Endodermal cell (in vitro differentiated cells): ENCODE measurements around the gene CECR2. TPM values are rescaled to one million over a fixed set of nuclear protein-coding genes. Genes with fewer than 3 reads are reported as not detected.

Experiments
- DNase-seq: peaks from one replicate; pipeline ENCODE4 v3.0.0-alpha.2; 2017
- H3K27ac ChIP-seq: 2 replicates; pipeline ENCODE4 v1.5.1; 2013; ENCODE audit warnings: mild to moderate bottlenecking, low read depth, low read length, moderate library complexity
- H3K27me3 ChIP-seq: 2 replicates; pipeline ENCODE4 v1.6.1; 2013; ENCODE audit warnings: mild to moderate bottlenecking, low read length, moderate library complexity; ENCODE audit not compliant: insufficient read depth, control insufficient read depth, poor library complexity, severe bottlenecking
- H3K36me3 ChIP-seq: 2 replicates; pipeline ENCODE4 v1.7.0; 2013; ENCODE audit warnings: mild to moderate bottlenecking, low read length, moderate library complexity; ENCODE audit not compliant: control insufficient read depth, insufficient read depth
- H3K4me1 ChIP-seq: one replicate; pipeline ENCODE4 v1.7.0; 2013; ENCODE audit warnings: low read length; ENCODE audit not compliant: control insufficient read depth, insufficient read depth
- H3K4me3 ChIP-seq: 2 replicates; pipeline ENCODE4 v1.5.1; 2013; ENCODE audit warnings: mild to moderate bottlenecking, low read length, moderate library complexity
- H3K9ac ChIP-seq: 2 replicates; pipeline ENCODE4 v1.6.1; 2013; ENCODE audit warnings: mild to moderate bottlenecking, low read length, moderate library complexity; ENCODE audit not compliant: poor library complexity, severe bottlenecking; ENCODE audit errors: extremely low read depth
- H3K9me3 ChIP-seq: 2 replicates; pipeline ENCODE4 v1.6.1; 2013; ENCODE audit warnings: mild to moderate bottlenecking, low read length, moderate library complexity; ENCODE audit not compliant: control insufficient read depth
- H3K27ac Mint-ChIP-seq: 2 replicates; pipeline ENCODE4 v1.8.0; 2020; ENCODE audit warnings: mixed read lengths
- H3K27me3 Mint-ChIP-seq: 2 replicates; pipeline ENCODE4 v1.8.0; 2021; ENCODE audit warnings: mild to moderate bottlenecking, mixed read lengths; ENCODE audit not compliant: insufficient read depth
- H3K36me3 Mint-ChIP-seq: 2 replicates; pipeline ENCODE4 v1.8.0; 2020; ENCODE audit warnings: low read depth, mixed read lengths
- H3K4me1 Mint-ChIP-seq: 2 replicates; pipeline ENCODE4 v1.8.0; 2020; ENCODE audit warnings: mixed read lengths
- H3K4me3 Mint-ChIP-seq: 2 replicates; pipeline ENCODE4 v1.8.0; 2020; ENCODE audit warnings: mild to moderate bottlenecking, moderate library complexity, mixed read lengths
- H3K9me3 Mint-ChIP-seq: 2 replicates; pipeline ENCODE4 v1.8.0; 2020; ENCODE audit warnings: mild to moderate bottlenecking, mixed read lengths
- CTCF ChIP-seq: fragments of 200-600 bp; sonication (generic); conservative IDR thresholded peaks from 2 replicates; pipeline ENCODE4 v1.5.0; 2021; ENCODE audit warnings: antibody characterized with exemption, mild to moderate bottlenecking
- WGBS, 2 experiments: methylation state at CpG; one replicate each; pipeline versions ENCODE4 v1.1.5 to v1.1.7; 2013; ENCODE audit warnings: missing lambda C conversion rate in 2 of 2, mixed read lengths in 1 of 2; ENCODE audit not compliant: insufficient coverage in 1 of 2, insufficient read length in 1 of 2; 5-methylcytosine and 5-hydroxymethylcytosine counted together
- total RNA-seq, 2 donors: library from RNA; stranded (reverse); fragmentation: NEBNext Ultra II Directional in 1 of 2; extraction: Animal tissue kit (Norgen Biotek cat#: 25700) in 1 of 2; gene quantifications; 2 replicates in 1 of 2; 3 replicates in 1 of 2; pipeline ENCODE4 v1.2.1, GENCODE V29; 2021

The CECR2 gene
- total RNA-seq, 2 donors from 2014 or later, result 98.9 to 105 TPM

GRCh38 chr22:17548756-17549035 is 179.4 kb downstream of the CECR2 start:
- H3K36me3 Mint-ChIP-seq, result peaks cover 81% of the 10 kb centered on the region
- no peaks in the 10 kb centered on the region for H3K4me1 ChIP-seq

GRCh38 chr22:17549183-17549582 is 179.9 kb downstream of the CECR2 start:
- Histone ChIP-seq H3K27me3 (no peaks in the 10 kb centered on the region), H3K27ac (no peak overlapping the region), H3K4me3 (no peak overlapping the region), H3K36me3 (peaks cover 85% of the 10 kb centered on the region), H3K9me3 (no peaks in the 10 kb centered on the region), H3K9ac (no peak overlapping the region), H3K4me1 (no peaks in the 10 kb centered on the region)
- Mint-ChIP-seq H3K9me3 (no peaks in the 10 kb centered on the region), H3K27me3 (no peaks in the 10 kb centered on the region), H3K4me3 (no peak overlapping the region), H3K4me1 (no peaks in the 10 kb centered on the region), H3K36me3 (peaks cover 80% of the 10 kb centered on the region), H3K27ac (no peak overlapping the region)
- DNase-seq, result no peak
- WGBS, 2 experiments, result 92 to 97% methylated on average over 9 to 10 of the region's 10 CpGs
- no peak for TF ChIP-seq CTCF

More at GRCh38 chr22:17548756-17549035, 179.4 kb downstream of the CECR2 start:
- H3K27ac ChIP-seq, result no peak overlapping the region
- Mint-ChIP-seq H3K4me1 (no peaks in the 10 kb centered on the region), H3K4me3 (no peak overlapping the region), H3K27me3 (no peaks in the 10 kb centered on the region), H3K9me3 (no peaks in the 10 kb centered on the region), H3K27ac (no peak overlapping the region)
- no peaks in the 10 kb centered on the region for H3K27me3 ChIP-seq
- 93 to 95% methylated on average over 4 to 5 of the region's 5 CpGs for WGBS, 2 experiments
- DNase-seq, result no peak
- H3K9me3 ChIP-seq, result no peaks in the 10 kb centered on the region
- H3K9ac ChIP-seq, result no peak overlapping the region
- peaks cover 83% of the 10 kb centered on the region for H3K36me3 ChIP-seq
- TF ChIP-seq CTCF, result no peak
- no peak overlapping the region for H3K4me3 ChIP-seq

- no peak overlapping the region for H3K27ac Mint-ChIP-seq
- no peaks in the 10 kb centered on the region for H3K9me3 Mint-ChIP-seq
- 93 to 98% methylated on average over 3 to 5 of the region's 5 CpGs for WGBS, 2 experiments
- H3K36me3 Mint-ChIP-seq, result peaks cover 84% of the 10 kb centered on the region
- H3K9ac ChIP-seq, result no peak overlapping the region
- H3K4me1 Mint-ChIP-seq, result no peaks in the 10 kb centered on the region
- H3K9me3 ChIP-seq, result no peaks in the 10 kb centered on the region
- no peaks in the 10 kb centered on the region for H3K4me1 ChIP-seq
- no peak overlapping the region for H3K27ac ChIP-seq
- H3K36me3 ChIP-seq, result peaks cover 90% of the 10 kb centered on the region
- no peak overlapping the region for H3K4me3 Mint-ChIP-seq
- H3K4me3 ChIP-seq, result no peak overlapping the region
- no peaks in the 10 kb centered on the region for H3K27me3 Mint-ChIP-seq
- no peak for DNase-seq
- H3K27me3 ChIP-seq, result no peaks in the 10 kb centered on the region
- no peak for TF ChIP-seq CTCF
These were observed 180.4 kb downstream of the CECR2 start for GRCh38 chr22:17549655-17550054.
